Upper lobe of right lung (tissue), 1 donor: Measurements from ENCODE around the gene VAMP3. TPM values are rescaled to one million over a fixed set of nuclear protein-coding genes. Genes with fewer than 3 reads are reported as not detected.
A peak's percentile ranks its signal among the peaks of the same experiment; 100 is the strongest.

Source experiments
- ATAC-seq: fragments of 200-7000 bp; cut with Tn5 transposase; one replicate; pipeline ENCODE4 v1.9.1; 2020; ENCODE audit warnings: mild to moderate bottlenecking, moderate library complexity
- DNase-seq: peaks from one replicate; pipeline ENCODE4 v3.0.0-alpha.2; 2020
- H3K27ac ChIP-seq: fragments of 200-600 bp; one replicate; pipeline ENCODE4 v1.8.0; 2022
- H3K27me3 ChIP-seq: fragments of 200-600 bp; one replicate; pipeline ENCODE4 v1.8.0; 2022; ENCODE audit warnings: mild to moderate bottlenecking
- H3K36me3 ChIP-seq: fragments of 200-600 bp; one replicate; pipeline ENCODE4 v1.8.0; 2022
- H3K4me1 ChIP-seq: fragments of 200-600 bp; one replicate; pipeline ENCODE4 v1.8.0; 2022
- H3K4me3 ChIP-seq: fragments of 200-600 bp; one replicate; pipeline ENCODE4 v1.8.0; 2022; ENCODE audit warnings: mild to moderate bottlenecking
- H3K9me3 ChIP-seq: fragments of 200-600 bp; one replicate; pipeline ENCODE4 v1.8.0; 2022
- intact Hi-C: fragments of 100-400 bp; cut with DNase I; formaldehyde crosslinking; loops from one replicate; pipeline ENCODE4 v1.11.0; 2022
- total RNA-seq: library from RNA; stranded (reverse); fragmentation: NEBNext Ultra II Directional; extraction: Animal tissue kit (Norgen Biotek cat#: 25700); gene quantifications from one replicate; pipeline ENCODE4 v1.2.1, GENCODE V29; 2021
- TF ChIP-seq, protein P1 (sequence below): fragments of 200-600 bp; IDR thresholded peaks from one replicate; pipeline ENCODE4 v1.8.0; 2022; ENCODE audit warnings: antibody characterized with exemption
- donor health status: DM: no; HTN: yes; CAD: no; lungs with severe emphysema.

The VAMP3 gene
- total RNA-seq, 1 donor from 2014 or later = 129 TPM

DNA sequence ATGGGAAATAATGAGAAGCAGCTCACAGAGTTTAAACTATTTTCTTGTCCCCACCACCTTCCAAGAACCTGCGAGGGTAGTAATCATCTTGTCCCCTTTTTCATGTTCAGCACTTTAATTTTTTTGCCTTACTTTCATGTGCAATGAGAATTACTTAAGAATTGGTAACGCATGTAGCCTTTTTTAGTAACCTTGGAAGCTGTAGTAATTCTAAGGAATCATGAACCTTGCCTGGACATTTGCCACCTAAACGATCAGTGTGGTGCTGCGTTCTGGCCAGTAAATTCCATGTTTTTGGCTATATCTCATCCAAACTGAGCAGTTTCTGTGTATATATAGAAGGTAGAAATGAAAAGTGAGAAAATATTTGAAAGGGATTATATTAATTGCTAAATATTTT is 3.9 kb upstream of the VAMP3 start:
- ATAC-seq (no peak), DNase-seq (no peak)
- Histone ChIP-seq H3K4me1 (peaks cover 4% of the 10 kb centered on the region), H3K4me3 (no peak overlapping the region), H3K27ac (no peak overlapping the region), H3K36me3 (no peaks in the 10 kb centered on the region), H3K27me3 (no peaks in the 10 kb centered on the region), H3K9me3 (no peaks in the 10 kb centered on the region)
- intact Hi-C loops = no loop called here
- TF ChIP-seq, protein P1, sequence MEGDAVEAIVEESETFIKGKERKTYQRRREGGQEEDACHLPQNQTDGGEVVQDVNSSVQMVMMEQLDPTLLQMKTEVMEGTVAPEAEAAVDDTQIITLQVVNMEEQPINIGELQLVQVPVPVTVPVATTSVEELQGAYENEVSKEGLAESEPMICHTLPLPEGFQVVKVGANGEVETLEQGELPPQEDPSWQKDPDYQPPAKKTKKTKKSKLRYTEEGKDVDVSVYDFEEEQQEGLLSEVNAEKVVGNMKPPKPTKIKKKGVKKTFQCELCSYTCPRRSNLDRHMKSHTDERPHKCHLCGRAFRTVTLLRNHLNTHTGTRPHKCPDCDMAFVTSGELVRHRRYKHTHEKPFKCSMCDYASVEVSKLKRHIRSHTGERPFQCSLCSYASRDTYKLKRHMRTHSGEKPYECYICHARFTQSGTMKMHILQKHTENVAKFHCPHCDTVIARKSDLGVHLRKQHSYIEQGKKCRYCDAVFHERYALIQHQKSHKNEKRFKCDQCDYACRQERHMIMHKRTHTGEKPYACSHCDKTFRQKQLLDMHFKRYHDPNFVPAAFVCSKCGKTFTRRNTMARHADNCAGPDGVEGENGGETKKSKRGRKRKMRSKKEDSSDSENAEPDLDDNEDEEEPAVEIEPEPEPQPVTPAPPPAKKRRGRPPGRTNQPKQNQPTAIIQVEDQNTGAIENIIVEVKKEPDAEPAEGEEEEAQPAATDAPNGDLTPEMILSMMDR = no peak

DNA sequence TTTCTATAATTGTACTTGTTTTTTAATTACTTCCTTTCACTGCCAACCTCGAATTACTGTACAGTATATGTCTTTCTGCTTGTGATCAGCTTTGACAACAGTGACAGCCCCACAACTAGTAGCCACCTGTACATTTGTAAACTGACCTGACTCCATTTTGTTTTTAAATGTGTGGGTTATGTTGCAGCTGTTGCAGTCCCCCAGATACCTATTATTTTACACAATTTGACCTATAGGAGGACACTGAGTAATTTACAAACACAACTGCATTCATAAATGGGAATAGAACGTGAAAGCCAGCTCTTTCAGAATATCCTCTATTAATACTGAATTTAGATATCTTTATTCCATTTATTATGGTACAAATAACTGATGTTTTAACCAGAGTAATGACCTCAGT is 2.5 kb upstream of the VAMP3 start:
- H3K36me3 ChIP-seq = peaks cover 14% of the 10 kb centered on the region
- no peak for DNase-seq
- H3K9me3 ChIP-seq = no peaks in the 10 kb centered on the region
- TF ChIP-seq, protein P1 = no peak
- H3K27ac ChIP-seq = no peak overlapping the region
- intact Hi-C loops = no loop called here
- no peak overlapping the region for H3K4me3 ChIP-seq
- H3K27me3 ChIP-seq = no peaks in the 10 kb centered on the region
- ATAC-seq = no peak
- H3K4me1 ChIP-seq = peaks cover 14% of the 10 kb centered on the region

DNA sequence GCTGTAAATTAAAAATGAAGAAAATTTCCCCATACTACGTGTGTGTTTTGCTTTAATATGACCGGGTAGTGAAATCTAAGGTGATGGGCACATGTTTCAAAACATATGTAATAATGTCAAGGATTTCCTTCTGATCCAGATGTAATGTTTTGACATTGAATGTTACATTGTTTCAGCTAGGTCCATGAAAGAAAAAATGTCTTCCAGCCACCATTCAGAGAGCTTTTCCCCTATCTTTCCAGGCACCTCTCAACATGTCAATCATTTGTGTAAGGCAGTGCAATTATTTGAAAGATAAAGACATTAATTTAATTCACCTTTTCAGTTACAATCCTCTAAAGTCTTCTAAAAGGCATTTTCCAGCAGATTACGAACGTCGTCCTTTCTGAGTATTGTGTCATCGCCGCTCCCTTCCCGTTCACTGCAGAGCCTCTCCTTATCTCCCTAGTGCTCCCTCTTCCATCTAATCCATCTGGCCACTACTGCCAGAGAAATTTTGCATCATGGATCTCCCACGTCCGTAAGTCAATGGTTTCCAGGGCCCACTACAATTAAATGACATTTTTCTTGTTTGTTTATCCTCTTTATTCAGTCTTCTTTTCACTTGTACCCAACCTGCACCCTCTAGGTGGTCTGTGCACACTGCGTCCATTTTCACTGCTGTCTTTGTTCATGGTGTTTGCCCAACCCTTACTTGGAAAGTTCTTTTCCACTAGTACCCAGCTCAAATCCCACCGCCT is 1.3 kb upstream of the VAMP3 start:
- no peaks in the 10 kb centered on the region for H3K9me3 ChIP-seq
- DNase-seq = no peak
- no peak for ATAC-seq
- peak overlapping the region; percentile 93 for H3K27ac ChIP-seq
- H3K27me3 ChIP-seq = no peaks in the 10 kb centered on the region
- peak overlapping the region; percentile 79 for H3K4me3 ChIP-seq
- intact Hi-C loops = no loop called here
- H3K4me1 ChIP-seq = peaks cover 14% of the 10 kb centered on the region
- peaks cover 22% of the 10 kb centered on the region for H3K36me3 ChIP-seq
- TF ChIP-seq, protein P1 = no peak

DNA sequence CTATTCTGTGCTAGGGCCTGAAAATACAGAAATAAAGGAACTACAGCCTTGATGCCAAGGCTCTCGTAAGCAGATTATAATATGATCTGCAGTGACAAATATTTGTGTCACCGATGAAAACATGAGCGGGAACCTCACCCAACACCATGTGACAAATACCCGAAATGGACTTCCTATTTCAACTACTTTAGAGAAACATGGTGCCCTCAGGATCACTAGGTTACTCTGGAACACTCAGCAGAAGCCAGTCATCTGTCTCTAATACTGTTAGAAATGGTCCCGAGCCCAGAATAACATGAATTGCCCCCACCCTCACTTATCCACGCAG is 463 bp upstream of the VAMP3 start:
- Histone ChIP-seq H3K4me1 (peaks cover 14% of the 10 kb centered on the region), H3K9me3 (no peaks in the 10 kb centered on the region), H3K4me3 (peak overlapping the region; percentile 79), H3K36me3 (peaks cover 24% of the 10 kb centered on the region), H3K27ac (peak overlapping the region; percentile 93), H3K27me3 (no peaks in the 10 kb centered on the region)
- peak; percentile 35 for ATAC-seq
- no peak for DNase-seq
- intact Hi-C loops = no loop called here
- TF ChIP-seq, protein P1 = no peak

DNA sequence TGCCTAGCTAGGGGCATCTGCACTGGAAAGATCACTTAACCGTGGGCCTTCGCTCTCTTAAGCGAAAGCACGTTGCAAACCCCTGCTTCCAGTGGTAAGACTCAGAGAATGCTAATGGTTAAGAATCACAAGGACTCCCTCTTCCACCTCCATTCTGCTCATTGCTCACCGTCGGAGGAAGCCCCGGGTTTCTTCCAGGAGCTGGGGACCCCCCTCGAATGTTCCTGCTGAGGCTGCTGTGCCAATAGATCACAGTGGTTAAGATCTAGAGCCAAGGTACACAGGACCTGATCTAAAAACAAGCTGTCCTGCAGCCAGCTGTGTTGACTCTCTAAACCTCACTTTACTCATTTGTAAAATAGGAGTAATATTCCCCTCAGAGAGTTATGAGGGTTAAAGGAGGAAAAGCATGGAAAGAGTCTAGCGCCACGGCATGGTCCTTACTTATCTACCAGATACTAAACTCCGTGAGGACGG is 765 bp downstream of the VAMP3 start:
- no peak for ATAC-seq
- intact Hi-C loops = no loop called here

More for the DNA sequence above, 765 bp downstream of the VAMP3 start:
- peak overlapping the region; percentile 93 for H3K27ac ChIP-seq
- peak overlapping the region; percentile 79 for H3K4me3 ChIP-seq
- no peaks in the 10 kb centered on the region for H3K27me3 ChIP-seq
- H3K36me3 ChIP-seq = peaks cover 33% of the 10 kb centered on the region
- TF ChIP-seq, protein P1 = no peak
- H3K4me1 ChIP-seq = peaks cover 14% of the 10 kb centered on the region
- no peaks in the 10 kb centered on the region for H3K9me3 ChIP-seq
- DNase-seq = no peak
